ENCODE results near the gene TFF1.
"Not testable (repeated sequence)": the region's sequence is repeated elsewhere in the genome, so short reads cannot be mapped to it uniquely, and the experiment has no call there.

Gene TFF1

DNA sequence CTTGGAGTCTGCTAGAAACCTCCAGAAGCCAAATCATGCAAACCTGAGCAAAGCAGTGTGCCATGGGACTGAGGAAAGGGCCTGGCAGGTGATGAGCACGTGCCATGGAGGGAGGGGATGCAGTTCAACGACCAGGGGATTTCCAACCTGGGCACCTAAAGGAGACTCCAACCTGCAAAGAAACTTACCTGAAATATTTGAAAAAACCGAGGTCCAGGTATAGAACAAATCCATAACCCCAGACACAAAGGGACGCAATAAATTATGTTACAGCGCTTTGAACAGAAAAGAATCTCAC, 46.2 kb upstream of the TFF1 start:
- no peak for TF ChIP-seq CTCF (conservative IDR thresholded peaks at IDR 0.05; ENCODE audit: low read depth, low read length)
- no peak overlapping the region for H3K4me3 ChIP-seq (ENCODE audit: low read length)

DNA sequence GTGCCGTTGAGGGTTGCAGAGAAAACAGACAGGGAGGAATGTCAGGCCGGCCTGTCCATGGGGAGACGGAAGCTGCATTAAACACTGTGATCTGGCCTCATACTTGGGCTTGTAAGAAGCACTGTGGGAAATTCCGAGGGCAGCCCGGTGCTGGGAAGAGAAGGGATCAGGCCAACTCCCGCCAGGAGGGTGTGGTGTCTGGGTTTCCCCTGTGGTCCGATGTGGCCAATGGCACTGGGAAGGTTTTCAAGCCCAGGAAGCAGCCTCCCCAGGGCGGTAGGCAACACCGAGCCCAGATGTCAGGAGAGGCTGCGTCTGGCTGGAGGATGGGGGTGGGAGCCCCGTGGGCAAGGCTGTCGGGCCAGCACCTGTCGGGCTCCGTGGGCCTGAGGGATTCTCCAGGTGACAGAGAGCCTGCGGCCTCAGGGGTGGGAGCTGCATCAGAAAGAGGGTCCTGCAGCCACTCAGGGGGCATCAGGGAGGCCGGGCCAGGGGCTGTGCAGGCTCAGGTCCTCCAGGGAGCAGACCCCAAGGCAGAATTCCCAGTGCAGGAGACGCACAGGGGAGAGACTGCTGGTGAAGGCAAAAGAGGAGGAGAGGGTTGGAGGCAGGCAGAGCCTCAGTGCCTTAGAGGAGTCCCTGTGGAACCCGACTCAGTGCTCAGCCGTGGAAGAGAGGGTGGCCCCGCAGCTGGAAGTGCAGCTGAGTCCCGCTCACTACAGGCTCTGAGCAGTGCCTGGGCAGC, 45.7 kb upstream of the TFF1 start:
- no peak for TF ChIP-seq CTCF (conservative IDR thresholded peaks at IDR 0.05; ENCODE audit: low read depth, low read length)
- DNase-seq (ENCODE audit: low read depth), result no peak
- no peak overlapping the region for H3K4me3 ChIP-seq (ENCODE audit: low read length)

More for the DNA sequence above, 46.2 kb upstream of the TFF1 start:
- DNase-seq (ENCODE audit: low read depth), result no peak

DNA sequence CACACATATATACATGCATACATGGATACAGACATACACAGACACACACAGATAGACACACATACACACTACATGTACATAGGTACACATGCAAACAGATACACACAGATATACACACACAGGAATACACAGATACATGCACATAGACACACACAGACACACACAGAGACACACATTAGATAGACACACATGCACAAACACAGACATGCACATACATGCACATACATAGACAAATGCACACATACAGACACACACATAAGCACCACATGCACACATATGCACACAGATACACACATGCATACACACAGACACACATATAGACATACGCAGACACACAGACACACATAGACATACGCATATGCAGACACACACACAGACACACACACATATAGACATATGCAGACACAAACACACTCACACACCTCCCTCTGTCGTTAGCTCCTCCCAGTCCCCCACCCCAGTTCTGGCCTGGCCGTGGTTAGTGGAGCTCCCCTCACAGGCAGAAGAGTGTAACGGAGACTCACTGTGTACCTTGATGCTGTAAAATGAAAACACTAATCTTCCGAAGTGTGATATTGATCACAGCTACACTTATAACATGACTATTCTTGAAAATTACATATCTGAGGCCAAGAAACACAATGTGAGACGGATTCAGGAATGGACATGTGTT, 45.0 kb upstream of the TFF1 start:
- H3K4me3 ChIP-seq (ENCODE audit: low read length), result no peak overlapping the region

DNA sequence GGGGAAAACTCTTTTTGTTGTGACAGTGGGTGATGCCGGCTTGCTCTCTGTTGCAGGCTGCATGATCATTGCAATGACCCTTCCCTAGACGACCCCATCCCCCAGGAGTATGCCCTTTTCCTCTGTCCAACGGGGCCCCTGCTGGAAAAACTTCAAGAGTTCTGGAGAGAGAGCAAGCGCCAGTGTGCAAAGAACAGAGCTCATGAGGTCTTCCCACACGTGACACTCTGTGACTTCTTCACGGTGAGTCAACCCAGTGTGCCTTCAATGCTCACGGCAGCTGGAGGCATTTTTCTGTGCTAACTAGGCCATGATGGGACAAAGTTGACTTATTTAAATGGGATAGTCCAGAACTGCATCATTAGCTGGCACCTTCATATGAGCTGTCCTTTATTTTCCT, 43.0 kb upstream of the TFF1 start:
- no peak overlapping the region for H3K4me3 ChIP-seq (ENCODE audit: low read length)
- no peak for DNase-seq (ENCODE audit: low read depth)
- no peak for TF ChIP-seq CTCF (conservative IDR thresholded peaks at IDR 0.05; ENCODE audit: low read depth, low read length)

More for the DNA sequence above, 45.0 kb upstream of the TFF1 start:
- TF ChIP-seq CTCF (conservative IDR thresholded peaks at IDR 0.05; ENCODE audit: low read depth, low read length), result no peak
- DNase-seq (ENCODE audit: low read depth), result no peak

DNA sequence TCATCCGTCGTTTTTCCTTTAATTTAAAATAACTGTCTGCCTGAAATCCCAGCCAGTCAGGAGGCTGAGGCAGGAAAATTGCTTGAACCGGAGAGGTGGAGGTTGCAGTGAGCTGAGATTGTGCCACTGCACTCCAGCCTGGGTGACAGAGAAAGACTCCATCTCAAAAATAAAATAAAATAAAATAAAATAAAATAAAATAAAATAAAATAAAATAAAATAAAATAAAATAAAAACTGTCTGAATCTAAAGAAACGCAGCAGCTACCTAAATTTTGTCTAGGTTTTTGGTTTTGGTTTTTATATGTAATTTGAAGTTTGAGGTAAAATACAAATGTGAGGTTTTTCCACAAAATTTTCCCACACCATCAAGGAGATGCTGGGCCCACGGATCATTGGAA, 42.4 kb upstream of the TFF1 start:
- H3K4me3 ChIP-seq (ENCODE audit: low read length); DNase-seq (ENCODE audit: low read depth): not testable (repeated sequence)

DNA sequence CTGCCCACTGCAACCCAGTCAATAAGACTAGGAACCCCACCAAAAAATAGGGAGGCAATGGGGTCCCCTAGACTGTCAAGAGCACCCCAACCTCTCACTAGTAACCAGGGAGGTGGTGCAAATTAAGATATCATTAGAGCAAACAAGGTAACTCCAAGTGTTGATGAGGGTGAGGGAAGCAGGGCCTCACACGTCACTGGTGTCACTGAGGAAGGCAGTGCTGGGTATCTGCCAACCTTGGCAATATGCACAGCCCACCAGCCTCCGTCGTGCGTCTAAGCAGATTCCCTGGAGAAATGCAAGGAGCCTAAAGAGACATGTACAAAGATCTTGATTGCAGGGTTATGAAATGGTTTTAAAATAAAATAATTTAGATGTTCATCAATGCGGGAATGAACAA, 41.1 kb upstream of the TFF1 start:
- no peak overlapping the region for H3K4me3 ChIP-seq (ENCODE audit: low read length)
- no peak for TF ChIP-seq CTCF (conservative IDR thresholded peaks at IDR 0.05; ENCODE audit: low read depth, low read length)
- DNase-seq (ENCODE audit: low read depth), result no peak

DNA sequence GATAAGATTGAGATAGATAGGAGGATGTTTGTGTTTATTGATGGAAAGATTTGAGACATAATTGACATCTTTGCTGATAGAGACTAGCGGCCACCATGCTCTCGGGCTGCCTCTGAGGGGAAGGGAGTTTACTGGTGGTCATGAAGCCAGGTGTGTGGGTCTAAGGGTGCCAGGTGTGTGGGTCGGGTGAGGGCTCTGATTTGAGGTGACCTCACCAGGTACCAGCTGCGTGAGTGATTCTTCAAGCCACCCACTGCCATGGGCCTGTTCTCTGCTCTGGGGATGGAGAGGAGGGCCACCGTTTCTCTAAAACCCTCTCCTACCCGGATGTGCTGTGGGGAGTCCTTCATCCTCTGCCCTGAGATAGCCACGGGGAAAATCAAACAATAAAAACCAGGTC, 40.5 kb upstream of the TFF1 start:
- DNase-seq (ENCODE audit: low read depth), result no peak
- no peak overlapping the region for H3K4me3 ChIP-seq (ENCODE audit: low read length)
- TF ChIP-seq CTCF (conservative IDR thresholded peaks at IDR 0.05; ENCODE audit: low read depth, low read length), result no peak
